RCC 7860 (cell line): ENCODE results near the gene NOX5.

Experiments
- DNase-seq: peaks from one replicate; pipeline ENCODE4 v3.0.0-alpha.2; 2015; ENCODE audit warnings: low spot score
- FAIRE-seq: peaks from 2 replicates; lab custom pipeline; 2012; peaks lifted over from hg19 to GRCh38; lab: Jason Lieb, UNC

NOX5 gene

GRCh38 chr15:69015591-69015990, 1.1 kb downstream of the NOX5 start:
- no peak for DNase-seq
- no peak for FAIRE-seq

DNA sequence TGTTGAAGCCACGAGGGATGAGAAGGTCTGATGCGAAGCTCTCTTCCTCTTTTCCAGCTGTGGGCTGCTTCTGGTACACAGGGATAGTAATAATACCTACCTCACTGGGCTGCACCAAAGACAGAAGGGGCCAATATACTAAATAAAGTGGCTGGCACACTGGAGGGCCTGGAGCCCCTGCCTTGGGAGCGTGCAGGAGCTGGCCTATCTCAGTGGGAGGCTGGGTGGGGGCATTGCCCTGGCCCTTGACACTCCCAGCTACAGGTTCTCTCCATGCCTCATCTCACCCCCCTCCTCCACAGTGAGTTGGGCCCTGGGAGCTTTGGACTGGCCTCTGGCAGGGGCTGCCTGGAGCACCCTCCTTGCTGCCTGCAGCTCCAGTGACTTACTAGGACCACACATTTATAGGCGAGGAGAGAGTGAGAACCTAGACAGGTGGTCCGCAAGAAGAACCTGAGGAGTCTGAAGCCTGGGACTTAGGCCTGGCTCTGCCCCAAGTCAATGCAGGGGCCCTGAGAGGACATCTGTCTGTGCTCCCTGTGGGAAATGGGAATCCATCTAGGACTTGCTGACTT, 1.6 kb downstream of the NOX5 start:
- FAIRE-seq (no peak), DNase-seq (no peak)

DNA sequence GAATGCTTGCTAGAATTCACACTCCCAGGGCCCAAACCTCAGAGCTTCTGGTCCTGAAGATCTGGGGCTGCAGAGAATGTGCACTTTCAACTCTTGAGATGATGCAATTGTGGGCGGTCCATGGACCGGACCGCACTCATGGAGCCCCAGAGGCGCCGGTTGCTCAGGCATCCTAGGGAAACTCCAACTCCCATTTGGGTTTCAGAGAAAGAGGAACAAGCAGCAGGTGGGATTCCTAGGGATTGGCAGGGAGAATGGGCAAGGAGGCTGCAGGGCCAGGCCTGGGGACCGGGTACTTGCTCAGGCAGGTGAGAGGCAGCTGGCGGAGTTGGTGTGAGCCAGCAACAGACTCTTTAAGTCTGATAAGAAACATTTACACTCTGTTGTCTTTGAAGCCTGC, 3.5 kb downstream of the NOX5 start:
- DNase-seq (no peak), FAIRE-seq (no peak)

DNA sequence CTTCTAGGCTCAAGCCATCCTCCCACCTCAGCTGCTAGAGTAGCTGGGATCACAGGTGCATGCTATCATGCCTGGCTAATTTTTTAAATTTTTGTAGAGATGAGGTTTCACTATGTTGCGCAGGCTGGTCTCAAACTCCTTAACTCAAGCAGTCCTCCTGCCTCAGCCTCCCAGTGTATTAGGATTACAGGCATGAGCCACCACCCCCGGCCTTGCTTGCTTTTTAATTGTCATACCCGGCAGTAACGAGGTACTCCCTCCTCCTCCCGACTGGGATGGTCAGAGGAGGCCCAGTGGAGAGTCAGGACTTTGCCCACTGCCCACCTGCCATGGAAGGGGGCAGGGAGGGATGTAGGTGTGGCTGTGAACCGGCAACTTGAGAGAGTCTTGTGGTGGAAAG, 4.5 kb downstream of the NOX5 start:
- no peak for FAIRE-seq
- no peak for DNase-seq

GRCh38 chr15:69021895-69022294, 7.4 kb downstream of the NOX5 start:
- DNase-seq: no peak
- FAIRE-seq: no peak

- DNase-seq (no peak), FAIRE-seq (no peak)
Observed at GRCh38 chr15:69025320-69025719, 10.8 kb downstream of the NOX5 start.

- FAIRE-seq (no peak), DNase-seq (no peak)
Observed at GRCh38 chr15:69026355-69026754, 11.9 kb downstream of the NOX5 start.

- FAIRE-seq (no peak), DNase-seq (no peak)
Observed at GRCh38 chr15:69027976-69028518, 13.6 kb downstream of the NOX5 start.

DNA sequence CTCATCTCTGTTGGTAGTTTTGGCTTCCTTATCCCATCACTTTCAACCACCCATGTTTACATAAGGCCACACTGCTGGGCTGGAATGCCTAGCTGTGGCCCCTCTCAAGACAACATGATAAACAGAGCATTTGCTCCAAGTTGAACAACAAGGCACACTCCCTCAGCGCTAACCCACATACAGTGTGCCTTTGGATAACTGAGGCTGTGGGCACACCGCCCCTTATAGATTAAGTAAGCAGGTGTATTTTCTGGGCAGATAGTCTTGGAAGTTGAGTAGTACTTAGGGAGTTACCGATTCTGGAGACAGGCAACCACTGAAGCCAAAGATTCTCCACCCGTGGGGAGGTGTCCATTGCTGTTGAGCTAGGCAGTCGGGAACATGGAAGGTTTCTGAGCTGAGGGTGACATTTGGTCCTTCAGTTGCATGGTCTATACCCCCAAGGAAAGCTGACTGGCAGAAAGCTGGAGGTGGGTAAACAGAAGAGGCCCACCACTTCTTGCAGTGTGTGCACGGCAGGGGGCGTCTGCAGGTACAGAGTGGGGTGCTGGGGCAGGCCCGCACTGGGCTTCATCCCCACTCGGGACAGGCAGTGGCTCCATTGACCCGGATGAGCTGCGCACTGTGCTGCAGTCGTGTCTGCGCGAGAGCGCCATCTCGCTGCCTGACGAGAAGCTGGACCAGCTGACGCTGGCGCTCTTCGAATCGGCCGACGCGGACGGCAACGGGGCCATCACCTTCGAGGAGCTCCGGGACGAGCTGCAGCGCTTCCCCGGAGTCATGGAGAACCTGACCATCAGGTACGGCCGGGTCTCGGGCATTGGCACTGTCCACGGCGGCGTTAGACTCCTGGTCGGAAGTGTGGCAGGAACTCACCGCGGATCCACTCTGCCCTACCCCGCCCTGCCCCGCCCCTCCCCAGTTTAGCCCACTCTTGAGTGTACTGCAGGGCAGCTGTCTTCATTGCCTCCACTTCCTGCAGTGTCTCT, 16.8 kb downstream of the NOX5 start:
- no peak for DNase-seq
- FAIRE-seq: no peak

- FAIRE-seq (no peak), DNase-seq (peak; percentile 20)
Observed at GRCh38 chr15:69032031-69032430, 17.5 kb downstream of the NOX5 start.

- DNase-seq (no peak), FAIRE-seq (no peak)
Observed at GRCh38 chr15:69032703-69033373, 18.3 kb downstream of the NOX5 start.

DNA sequence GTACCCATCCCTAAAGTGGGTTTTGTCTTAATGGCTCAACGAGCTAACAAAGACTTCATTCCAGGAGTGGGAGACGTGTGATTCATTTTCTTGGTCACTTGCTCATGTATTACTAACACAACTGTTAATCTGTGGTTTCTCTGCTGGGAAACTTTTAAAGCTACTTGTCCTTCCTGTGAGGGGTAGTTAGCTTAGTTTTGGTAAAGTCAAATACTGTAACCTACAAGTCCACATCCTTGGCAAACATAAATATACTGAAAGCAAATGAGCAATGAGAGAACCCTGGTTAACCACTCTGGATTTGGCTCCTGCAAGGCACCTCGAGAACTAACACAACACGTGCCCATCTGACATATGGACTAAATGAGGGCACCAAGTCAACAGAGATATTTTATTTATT, 19.9 kb downstream of the NOX5 start:
- DNase-seq: peak; percentile 93
- FAIRE-seq: peak; percentile 99

GRCh38 chr15:69035205-69035917, 20.9 kb downstream of the NOX5 start:
- no peak for DNase-seq
- FAIRE-seq: no peak

GRCh38 chr15:69035918-69036258, 21.4 kb downstream of the NOX5 start:
- no peak for DNase-seq
- no peak for FAIRE-seq

DNA sequence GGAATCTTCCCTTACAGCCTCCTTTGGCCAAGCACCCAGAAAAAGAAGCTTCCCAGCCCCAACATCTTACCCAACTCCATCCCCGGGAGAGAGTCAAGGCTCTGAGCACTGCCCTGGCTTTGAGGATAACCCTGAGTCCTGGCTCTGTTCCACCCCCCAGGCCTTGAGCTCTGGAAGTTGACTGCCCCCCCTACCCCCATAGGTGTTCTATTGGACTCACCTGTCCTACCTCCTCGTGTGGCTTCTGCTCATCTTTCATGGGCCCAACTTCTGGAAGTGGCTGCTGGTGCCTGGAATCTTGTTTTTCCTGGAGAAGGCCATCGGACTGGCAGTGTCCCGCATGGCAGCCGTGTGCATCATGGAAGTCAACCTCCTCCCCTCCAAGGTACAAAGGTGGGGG, 22.3 kb downstream of the NOX5 start:
- FAIRE-seq: no peak
- no peak for DNase-seq

GRCh38 chr15:69037482-69037881, 23.0 kb downstream of the NOX5 start:
- FAIRE-seq: no peak
- no peak for DNase-seq

- DNase-seq: no peak
- FAIRE-seq: no peak
Observed at GRCh38 chr15:69037977-69038376, 23.5 kb downstream of the NOX5 start.

GRCh38 chr15:69038508-69038907, 24.0 kb downstream of the NOX5 start:
- no peak for FAIRE-seq
- DNase-seq: no peak

GRCh38 chr15:69039516-69040225, 25.2 kb downstream of the NOX5 start:
- DNase-seq (no peak), FAIRE-seq (no peak)

- FAIRE-seq (no peak), DNase-seq (no peak)
Observed at GRCh38 chr15:69042531-69042930, 28.0 kb downstream of the NOX5 start.
